Fibroblast of lung (primary cell): ENCODE results near the gene NAA25. TPM values are rescaled to one million over a fixed set of nuclear protein-coding genes. Genes with fewer than 3 reads are reported as not detected.

Source experiments
- DNase-seq, 2 donors: peaks; one replicate each; pipeline versions ENCODE4 v3.0.0 to v3.0.0-alpha.2; 2010; ENCODE audit warnings: low read depth in 2 of 2
- H2AFZ ChIP-seq: 2 replicates; pipeline ENCODE4 v1.5.1; 2012; ENCODE audit warnings: low read length, control low read depth, inconsistent platforms
- H3K27ac ChIP-seq: 2 replicates; pipeline ENCODE4 v1.5.1; 2011; ENCODE audit warnings: low read length, control low read depth; ENCODE audit not compliant: insufficient read depth
- H3K27me3 ChIP-seq: 2 replicates; pipeline ENCODE4 v1.5.1; 2011; ENCODE audit warnings: mild to moderate bottlenecking, low read length; ENCODE audit not compliant: control insufficient read depth, insufficient read depth
- H3K36me3 ChIP-seq: 2 replicates; pipeline ENCODE4 v1.5.1; 2011; ENCODE audit warnings: low read length; ENCODE audit not compliant: control insufficient read depth, insufficient read depth
- H3K4me1 ChIP-seq: 2 replicates; pipeline ENCODE4 v1.5.1; 2011; ENCODE audit warnings: low read length; ENCODE audit not compliant: control insufficient read depth, insufficient read depth; ENCODE audit errors: extremely low read depth
- H3K4me2 ChIP-seq: 2 replicates; pipeline ENCODE4 v1.5.1; 2011; ENCODE audit warnings: low read length, control low read depth; ENCODE audit not compliant: insufficient read depth; ENCODE audit errors: extremely low read depth
- H3K4me3 ChIP-seq, 4 experiments: fragments of 200-600 bp in 1 of 4; sonication (generic) in 1 of 4; replicated peaks in 1 of 4; 2 replicates each; pipeline ENCODE4 v1.5.1; 2011 to 2016; ENCODE audit warnings: low read length in 4 of 4, low read depth in 3 of 4, mild to moderate bottlenecking in 3 of 4, control low read depth in 2 of 4, inconsistent platforms in 1 of 4, mixed read lengths in 1 of 4; ENCODE audit not compliant: insufficient read depth in 1 of 4; ENCODE audit errors: control extremely low read depth in 1 of 4
- H3K79me2 ChIP-seq: 2 replicates; pipeline ENCODE4 v1.5.1; 2012; ENCODE audit warnings: mild to moderate bottlenecking, low read length, inconsistent platforms; ENCODE audit not compliant: control insufficient read depth, insufficient read depth
- H3K9ac ChIP-seq: 2 replicates; pipeline ENCODE4 v1.5.1; 2011; ENCODE audit warnings: mild to moderate bottlenecking, low read length, control low read depth; ENCODE audit not compliant: insufficient read depth
- H3K9me3 ChIP-seq: 2 replicates; pipeline ENCODE4 v1.5.1; 2012; ENCODE audit warnings: low read depth, low read length; ENCODE audit not compliant: control insufficient read depth, insufficient read depth
- H4K20me1 ChIP-seq: 2 replicates; pipeline ENCODE4 v1.5.1; 2011; ENCODE audit warnings: low read length; ENCODE audit not compliant: control insufficient read depth, insufficient read depth; ENCODE audit errors: extremely low read depth
- CTCF ChIP-seq, 2 donors: IDR thresholded peaks in 1 of 2; conservative IDR thresholded peaks in 1 of 2; 1 replicate in 1 of 2; 2 replicates in 1 of 2; pipeline ENCODE4 v1.5.1; 2011 to 2012; ENCODE audit warnings: low read length in 2 of 2, control low read depth in 1 of 2, inconsistent platforms in 1 of 2, low read depth in 1 of 2, mild to moderate bottlenecking in 1 of 2
- EZH2 ChIP-seq: IDR thresholded peaks from 2 replicates; pipeline ENCODE4 v1.5.1; 2012; ENCODE audit warnings: low read length, control low read depth, mild to moderate bottlenecking; ENCODE audit errors: missing control alignments
- polyA plus RNA-seq, 2 donors: library from polyadenylated mRNA; depleted of rRNA in 1 of 2; stranded (reverse) in 1 of 2; unstranded in 1 of 2; fragments of >200 nt; gene quantifications; 2 replicates each; pipeline ENCODE4 v1.2.1, GENCODE V29; 2011 to 2012; ENCODE audit warnings: missing spikeins in 1 of 2
- total RNA-seq: library from RNA; depleted of rRNA; stranded (reverse); fragments of >200 nt; gene quantifications from 2 replicates; pipeline ENCODE4 v1.2.1, GENCODE V29; 2014

The NAA25 gene
- total and polyA plus RNA-seq, 2 donors (not counting 1 experiment from before 2014, with no cell fraction given), result 18.8 to 19.4 TPM

- Histone ChIP-seq H3K79me2 (peaks cover 60% of the 10 kb centered on the region), H3K36me3 (peaks cover 1% of the 10 kb centered on the region), H3K4me2 (peak overlapping the region; percentile 27), H2AFZ (no peak overlapping the region), H3K27ac (no peak overlapping the region), H3K27me3 (no peaks in the 10 kb centered on the region), H3K4me3 (no peak overlapping the region), H3K9ac (no peak overlapping the region), H3K4me1 (peaks cover 7% of the 10 kb centered on the region), H4K20me1 (no peaks in the 10 kb centered on the region), H3K9me3 (no peaks in the 10 kb centered on the region)
- TF ChIP-seq CTCF (conservative IDR thresholded peaks at IDR 0.05 in 1 of 2, IDR thresholded peaks at IDR 0.05 in 1 of 2; ENCODE audit: low read depth in 1 of 2, low read length in 2 of 2), result no peak
- DNase-seq, result peak; percentile 51 to 82
Measured at GRCh38 chr12:112096667-112097066, 11.9 kb downstream of the NAA25 start.

- H3K9me3 ChIP-seq, result no peaks in the 10 kb centered on the region
- H4K20me1 ChIP-seq, result no peaks in the 10 kb centered on the region
- H3K27ac ChIP-seq, result no peak overlapping the region
- H3K9ac ChIP-seq, result no peak overlapping the region
- H3K4me1 ChIP-seq, result peaks cover 7% of the 10 kb centered on the region
- peaks cover 1% of the 10 kb centered on the region for H3K36me3 ChIP-seq
- DNase-seq, result no peak
- no peaks in the 10 kb centered on the region for H3K27me3 ChIP-seq
- no peak for TF ChIP-seq CTCF (conservative IDR thresholded peaks at IDR 0.05 in 1 of 2, IDR thresholded peaks at IDR 0.05 in 1 of 2; ENCODE audit: low read depth in 1 of 2, low read length in 2 of 2)
- TF ChIP-seq EZH2, result no peak
- no peak overlapping the region for H3K4me3 ChIP-seq
- H3K4me2 ChIP-seq, result no peak overlapping the region
- H3K79me2 ChIP-seq, result peaks cover 60% of the 10 kb centered on the region
- H2AFZ ChIP-seq, result no peak overlapping the region
Measured at GRCh38 chr12:112096070-112096469, 12.5 kb downstream of the NAA25 start.

DNA sequence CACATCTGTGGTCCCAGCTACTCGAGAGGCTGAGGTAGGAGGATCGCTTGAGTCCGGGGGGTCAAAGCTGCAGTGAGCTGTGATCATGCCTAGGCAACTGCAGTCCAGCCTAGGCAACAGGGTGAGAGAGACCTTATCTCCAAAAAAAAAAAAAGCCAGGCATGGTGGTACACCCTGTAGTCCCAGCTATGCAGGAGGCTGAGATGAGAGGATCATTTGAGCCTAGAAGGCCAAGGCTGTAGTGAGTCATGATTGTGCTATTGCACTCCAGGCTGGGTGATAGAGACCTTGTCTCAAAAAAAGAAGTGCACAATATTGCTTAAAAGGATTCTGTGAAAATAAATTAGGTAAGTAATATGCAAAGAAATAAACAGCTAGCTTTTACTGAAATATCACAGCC lies 17.0 kb downstream of the NAA25 start:
- H4K20me1 ChIP-seq, result no peaks in the 10 kb centered on the region
- peaks cover 42% of the 10 kb centered on the region for H3K79me2 ChIP-seq
- no peak for TF ChIP-seq EZH2
- TF ChIP-seq CTCF (conservative IDR thresholded peaks at IDR 0.05 in 1 of 2, IDR thresholded peaks at IDR 0.05 in 1 of 2; ENCODE audit: low read depth in 1 of 2, low read length in 2 of 2), result no peak
- no peak overlapping the region for H3K27ac ChIP-seq
- no peaks in the 10 kb centered on the region for H3K27me3 ChIP-seq
- H3K4me3 ChIP-seq, result no peak overlapping the region
- H3K9ac ChIP-seq, result no peak overlapping the region
- no peak for DNase-seq
- H3K4me1 ChIP-seq, result peaks cover 3% of the 10 kb centered on the region
- H2AFZ ChIP-seq, result no peak overlapping the region
- no peaks in the 10 kb centered on the region for H3K36me3 ChIP-seq
- no peaks in the 10 kb centered on the region for H3K9me3 ChIP-seq
- no peak overlapping the region for H3K4me2 ChIP-seq
